H1 (cell line): ENCODE results near the gene CAB39L. TPM values are rescaled to one million over a fixed set of nuclear protein-coding genes. Genes with fewer than 3 reads are reported as not detected.

Experiments used
- CHD7 ChIP-seq: fragments of 300-600 bp; sonication (generic); IDR thresholded peaks from 2 replicates; pipeline ENCODE4 v1.7.1; 2012; ENCODE audit warnings: low read length, moderate library complexity, mild to moderate bottlenecking, inconsistent platforms; ENCODE audit not compliant: insufficient replicate concordance
- E2F6 ChIP-seq: IDR thresholded peaks from 2 replicates; pipeline ENCODE4 v1.6.1; 2012; ENCODE audit warnings: inconsistent platforms
- EP300 ChIP-seq, 2 experiments: IDR thresholded peaks; 1 replicate in 1 of 2; 2 replicates in 1 of 2; pipeline ENCODE4 v1.6.1; 2011 to 2012; ENCODE audit warnings: low read depth in 2 of 2, low read length in 2 of 2, mild to moderate bottlenecking in 2 of 2, borderline replicate concordance in 1 of 2, inconsistent platforms in 1 of 2, moderate library complexity in 1 of 2
- JUN ChIP-seq: IDR thresholded peaks from 2 replicates; pipeline ENCODE4 v1.6.1; 2011; ENCODE audit warnings: low read depth, mild to moderate bottlenecking, improper control_type of control experiment, low read length
- MAX ChIP-seq: IDR thresholded peaks from 2 replicates; pipeline ENCODE4 v1.6.1; 2012; ENCODE audit warnings: inconsistent platforms
- RXRA ChIP-seq: IDR thresholded peaks from 2 replicates; pipeline ENCODE4 v1.6.1; 2011; ENCODE audit warnings: low read depth, mild to moderate bottlenecking, low read length, moderate library complexity; ENCODE audit not compliant: insufficient read depth
- SIN3A ChIP-seq, 2 experiments: IDR thresholded peaks in 1 of 2; conservative IDR thresholded peaks in 1 of 2; 2 replicates each; pipeline ENCODE4 v1.6.1; 2011 to 2012; ENCODE audit warnings: low read length in 2 of 2, improper control_type of control experiment in 1 of 2, low read depth in 1 of 2, mild to moderate bottlenecking in 1 of 2
- polyA plus RNA-seq, 7 experiments: library from polyadenylated mRNA; depleted of rRNA in 3 of 7; stranded (reverse) in 5 of 7; unstranded in 2 of 7; fragments of >200 nt in 5 of 7; fragments of 200-250 nt in 2 of 7; gene quantifications; 1 replicate in 5 of 7; 2 replicates in 1 of 7; 4 replicates in 1 of 7; pipeline versions ENCODE4 v1.2.1 to v1.2.3, GENCODE V29; 2011 to 2013; ENCODE audit warnings: missing spikeins in 2 of 7, mixed read lengths in 2 of 7
- total RNA-seq: library from RNA; stranded (reverse); fragmentation: NEBNext Ultra II Directional; extraction: Animal tissue kit (Norgen Biotek cat#: 25700); gene quantifications from 2 replicates; pipeline ENCODE4 v1.2.1, GENCODE V29; 2021

Gene CAB39L
- total and polyA plus RNA-seq, 2 of the 8 experiments (the other 6 are each of a cell fraction or from before 2014, with no cell fraction given), result 2.5 to 4.8 TPM

GRCh38 chr13:49304763-49305700, 138.8 kb downstream of the CAB39L start (continued):
- TF ChIP-seq CHD7 (no peak), E2F6 (no peak), JUN (no peak), SIN3A (conservative IDR thresholded peaks at IDR 0.05 in 1 of 2, IDR thresholded peaks at IDR 0.05 in 1 of 2; ENCODE audit: low read depth in 1 of 2, low read length in 2 of 2) (no peak), EP300 (IDR thresholded peaks at IDR 0.05; ENCODE audit: borderline replicate concordance in 1 of 2, low read depth in 2 of 2, low read length in 2 of 2) (no peak), MAX (no peak), RXRA (no peak)
